ENCODE data around the gene PRPF19.

Gene PRPF19

DNA sequence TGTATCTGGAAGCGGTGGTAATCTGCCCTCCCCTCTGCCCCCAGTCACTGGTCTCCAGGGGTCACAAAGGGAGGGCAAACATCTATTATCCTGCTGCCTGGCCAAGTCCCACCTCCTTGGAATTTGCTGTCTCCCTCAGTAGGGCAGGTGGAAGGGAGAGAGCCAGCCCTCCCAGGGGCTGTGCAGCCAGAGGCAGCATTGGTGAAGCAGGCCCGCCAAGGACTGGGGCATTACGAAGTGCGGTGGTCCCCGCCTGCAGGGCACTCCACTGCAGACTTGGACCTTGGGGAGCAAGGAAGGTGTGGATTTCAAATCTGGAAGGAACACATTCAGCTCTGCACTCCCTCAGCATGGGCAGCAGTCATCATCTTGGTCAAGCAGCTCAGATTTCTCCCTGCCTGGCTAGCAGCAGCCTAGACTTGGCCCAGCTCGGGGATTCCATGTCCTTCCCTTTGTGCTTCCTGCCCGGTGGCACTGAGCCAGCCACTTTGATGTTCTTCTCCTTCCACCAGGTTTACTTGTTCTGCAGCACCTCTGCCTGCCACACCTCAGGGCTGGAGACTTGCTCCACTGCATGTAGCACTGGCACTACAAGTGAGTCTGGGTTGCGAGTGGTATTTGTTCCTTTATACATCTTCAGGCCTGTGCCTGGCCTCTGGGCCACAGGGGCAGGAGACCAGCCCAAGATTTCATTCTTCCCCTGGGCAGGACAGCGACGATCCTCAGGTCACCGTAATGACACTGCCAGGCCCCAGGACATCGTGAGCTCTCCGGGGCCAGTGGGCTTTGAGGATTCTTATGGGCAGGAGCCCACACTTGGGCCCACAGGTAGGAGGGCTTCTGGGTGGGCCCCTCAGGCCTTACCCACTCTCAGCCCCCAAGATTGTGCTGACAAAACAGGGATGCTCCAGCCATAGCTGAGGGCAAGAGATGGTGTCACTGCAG lies 31.7 kb downstream of the PRPF19 start:
- DNase-seq (ENCODE audit: low read depth, low spot score): no peak

DNA sequence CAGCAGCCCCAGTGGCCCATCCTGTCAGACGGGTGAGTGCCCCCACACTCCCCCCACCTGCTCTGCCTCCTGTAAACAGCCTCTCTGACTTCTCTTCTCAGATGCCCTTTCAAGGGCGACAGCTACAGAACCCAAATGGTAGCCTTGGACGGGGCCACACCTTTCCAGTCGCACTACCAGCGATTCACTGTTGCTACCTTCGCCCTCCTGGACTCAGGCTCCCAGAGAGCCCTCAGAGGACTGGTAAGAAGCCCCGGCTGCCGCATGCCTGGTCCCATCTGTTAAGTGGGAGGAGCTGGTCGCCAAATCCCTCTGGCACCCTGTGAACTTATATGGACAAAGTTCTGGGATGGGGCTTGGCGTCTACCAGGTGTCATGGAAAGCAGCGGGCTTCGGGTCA lies 32.9 kb downstream of the PRPF19 start:
- DNase-seq (ENCODE audit: low read depth, low spot score): no peak

DNA sequence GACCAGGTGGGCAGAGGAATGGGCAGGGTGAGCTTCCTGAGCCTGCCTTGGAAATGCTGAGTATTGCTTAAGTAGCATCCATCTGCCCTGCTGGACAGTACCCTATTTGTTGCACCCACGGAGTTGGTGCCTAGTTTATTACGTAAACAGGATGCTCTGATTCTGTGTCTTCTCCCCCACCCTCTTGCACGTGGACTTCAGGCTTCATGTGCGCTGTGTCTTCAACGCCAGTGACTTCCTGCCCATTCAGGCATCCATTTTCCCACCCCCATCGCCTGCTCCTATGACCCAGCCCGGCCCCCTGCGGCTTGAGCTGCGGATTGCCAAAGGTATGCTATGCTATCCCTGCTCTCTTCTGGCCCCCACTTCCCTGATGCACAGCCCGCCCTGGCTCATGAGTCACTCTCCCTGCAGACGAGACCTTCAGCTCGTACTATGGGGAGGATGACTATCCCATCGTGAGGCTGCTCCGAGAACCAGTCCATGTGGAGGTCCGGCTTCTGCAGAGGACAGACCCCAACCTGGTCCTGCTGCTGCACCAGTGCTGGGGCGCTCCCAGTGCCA lies 33.3 kb downstream of the PRPF19 start:
- no peak for DNase-seq (ENCODE audit: low read depth, low spot score)

GRCh38 chr11:60872124-60872960 lies 34.0 kb downstream of the PRPF19 start:
- DNase-seq (ENCODE audit: low read depth, low spot score): no peak

GRCh38 chr11:60871378-60872061 lies 34.9 kb downstream of the PRPF19 start:
- DNase-seq (ENCODE audit: low read depth, low spot score): no peak

GRCh38 chr11:60870733-60871377 lies 35.5 kb downstream of the PRPF19 start:
- no peak for DNase-seq (ENCODE audit: low read depth, low spot score)

- DNase-seq (ENCODE audit: low read depth, low spot score): no peak
Measured at GRCh38 chr11:60870276-60870675, 36.1 kb downstream of the PRPF19 start.

DNA sequence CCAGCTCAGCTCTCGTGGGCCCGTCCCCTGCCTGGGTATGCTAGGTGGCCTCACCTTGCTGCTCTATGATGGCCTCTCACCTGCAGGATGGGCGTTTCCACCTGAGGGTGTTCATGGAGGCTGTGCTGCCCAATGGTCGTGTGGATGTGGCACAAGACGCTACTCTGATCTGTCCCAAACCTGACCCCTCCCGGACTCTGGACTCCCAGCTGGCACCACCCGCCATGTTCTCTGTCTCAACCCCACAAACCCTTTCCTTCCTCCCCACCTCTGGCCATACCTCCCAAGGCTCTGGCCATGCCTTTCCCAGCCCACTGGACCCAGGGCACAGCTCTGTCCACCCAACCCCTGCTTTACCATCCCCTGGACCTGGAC lies 36.9 kb downstream of the PRPF19 start:
- DNase-seq (ENCODE audit: low read depth, low spot score): no peak

DNA sequence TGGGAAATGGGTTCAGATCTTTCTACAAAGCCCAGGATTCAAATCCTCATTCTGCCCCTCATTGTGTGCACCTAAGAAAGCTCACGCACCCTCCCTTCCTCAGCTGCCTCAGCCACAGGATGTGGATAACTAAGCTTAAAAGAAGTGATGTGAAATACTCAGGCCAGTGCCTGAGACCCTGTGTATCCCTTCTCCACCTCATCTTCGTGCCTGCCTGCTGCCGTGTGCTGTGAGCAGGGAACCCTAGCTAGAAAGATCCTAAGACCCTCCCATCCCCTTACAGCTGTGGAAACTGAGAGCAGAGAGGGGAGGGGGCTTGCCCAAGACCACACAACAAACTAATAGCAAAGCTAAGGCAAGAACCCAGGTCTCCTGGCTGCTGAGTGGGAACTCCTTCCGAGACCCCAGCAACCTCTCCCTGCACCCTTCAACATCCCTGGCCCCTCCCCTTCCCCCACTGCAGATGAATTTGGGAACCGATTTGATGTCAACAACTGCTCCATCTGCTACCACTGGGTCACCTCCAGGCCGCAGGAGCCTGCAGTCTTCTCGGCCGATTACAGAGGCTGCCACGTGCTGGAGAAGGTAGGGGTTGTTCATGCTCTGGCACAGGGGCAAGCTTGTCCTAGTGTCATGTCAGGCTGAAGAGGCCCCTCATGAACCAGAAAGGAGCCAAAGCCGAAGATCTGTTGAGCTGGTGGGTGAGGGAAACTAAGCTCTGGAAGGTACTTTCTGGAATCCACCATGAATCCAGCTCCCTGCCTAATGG lies 37.5 kb downstream of the PRPF19 start:
- no peak for DNase-seq (ENCODE audit: low read depth, low spot score)

DNA sequence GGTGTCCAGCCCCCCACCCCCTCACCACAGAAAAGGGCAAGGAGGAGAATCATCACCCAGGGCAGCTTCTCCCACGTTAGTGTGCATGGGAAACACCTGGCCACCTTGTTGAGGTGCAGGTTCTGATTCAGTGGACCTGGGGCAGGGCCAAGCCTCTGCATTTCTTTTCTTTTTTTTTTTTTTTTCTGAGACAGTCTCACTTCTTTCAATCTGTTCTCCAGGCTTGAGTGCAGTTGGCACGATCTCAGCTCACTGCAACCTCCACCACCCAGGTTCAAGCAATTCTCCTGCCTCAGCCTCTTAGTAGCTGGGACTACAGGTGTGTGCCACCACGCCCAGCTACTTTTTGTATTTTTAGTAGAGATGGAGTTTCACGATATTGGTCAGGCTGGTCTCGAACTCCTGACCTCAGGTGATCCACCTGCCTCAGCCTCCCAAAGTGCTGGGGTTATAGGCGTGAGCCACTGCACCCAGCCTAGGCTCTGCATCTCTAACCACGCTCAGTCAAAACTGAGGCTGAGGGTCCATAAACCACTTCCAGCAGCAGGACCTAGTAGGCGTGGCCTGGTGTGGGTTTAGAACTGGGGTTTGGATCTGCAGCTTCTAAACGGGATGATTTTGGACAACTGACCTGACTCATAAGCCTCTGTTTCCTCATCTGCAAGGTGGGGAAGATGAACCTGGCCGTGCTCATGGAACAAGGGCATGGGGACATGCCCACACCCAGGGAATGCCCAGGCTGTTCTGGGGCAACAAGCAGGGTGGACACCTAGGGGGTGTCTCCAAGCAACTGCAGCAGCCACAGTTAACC lies 38.3 kb downstream of the PRPF19 start:
- DNase-seq (ENCODE audit: low read depth, low spot score): no peak

GRCh38 chr11:60866911-60867870 lies 39.2 kb downstream of the PRPF19 start, which contains the start of gene ZP1:
Gene ZP1, plus strand, starts transcription at chr11:60867542. Its CDS starts 20 bp downstream, at chr11:60867562.
- DNase-seq (ENCODE audit: low read depth, low spot score): no peak

DNA sequence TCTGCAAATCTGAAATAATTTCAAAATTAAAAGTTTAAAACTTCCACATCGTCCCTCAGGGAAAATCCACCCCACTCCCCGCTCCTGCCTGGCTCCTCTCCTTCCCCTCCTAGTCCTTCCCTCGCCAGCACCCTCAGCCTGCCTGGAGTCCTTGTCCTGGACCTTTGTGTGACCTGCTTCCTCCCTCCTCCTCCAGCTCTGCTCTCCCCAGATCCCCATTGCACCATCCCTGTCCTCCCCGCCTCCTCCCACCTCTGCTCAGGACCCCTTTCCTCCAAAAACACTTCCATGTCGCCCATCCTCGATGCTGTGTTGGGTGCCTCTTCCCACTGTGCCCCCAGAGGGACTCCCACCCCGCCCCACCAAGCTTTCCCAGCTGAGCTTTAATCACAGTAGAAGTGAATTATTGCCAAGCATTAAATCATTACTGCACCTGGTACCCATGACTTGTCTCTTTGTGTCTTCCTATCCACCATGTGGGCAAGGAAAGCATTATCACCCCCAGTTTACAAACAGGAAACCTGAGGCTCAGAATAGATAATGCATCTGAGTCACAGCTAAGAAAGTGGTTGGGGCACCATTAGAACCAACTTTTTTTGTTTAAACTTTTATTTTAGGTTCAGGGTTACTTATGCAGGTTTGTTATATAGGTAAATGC lies 41.4 kb downstream of the PRPF19 start:
- no peak for DNase-seq (ENCODE audit: low read depth, low spot score)

GRCh38 chr11:60863550-60864521 lies 42.5 kb downstream of the PRPF19 start:
- no peak for DNase-seq (ENCODE audit: low read depth, low spot score)

DNA sequence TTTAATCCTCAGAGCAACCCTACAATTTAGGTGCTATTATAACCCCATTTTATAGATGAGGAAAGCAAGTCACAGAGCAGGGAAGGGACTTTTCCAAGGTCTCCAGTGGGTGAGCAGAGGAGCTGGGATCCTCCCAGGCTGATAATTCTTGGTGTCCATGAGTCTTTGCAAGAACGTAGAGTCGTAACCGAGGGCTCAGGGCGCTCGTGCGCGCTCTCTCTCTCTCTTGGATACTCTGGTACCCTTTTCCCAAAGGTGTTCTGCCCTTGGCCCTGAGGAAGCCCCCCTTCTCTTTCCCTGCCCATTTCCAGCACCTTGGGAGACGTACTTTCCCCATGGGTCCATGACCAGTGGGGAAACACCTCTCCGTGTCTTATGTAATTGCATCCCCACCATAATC lies 44.2 kb downstream of the PRPF19 start:
- DNase-seq (ENCODE audit: low read depth, low spot score): no peak

- DNase-seq (ENCODE audit: low read depth, low spot score): no peak
Measured at GRCh38 chr11:60860943-60861342, 45.4 kb downstream of the PRPF19 start.

- DNase-seq (ENCODE audit: low read depth, low spot score): no peak
Measured at GRCh38 chr11:60859616-60860250, 46.7 kb downstream of the PRPF19 start.

Measured in activated CD4-positive, CD25-positive, alpha-beta regulatory T cell treated with anti-CD3 and anti-CD28 coated beads, Interleukin-2, amount 50 U/mL, for 16 hours (primary cell).